ENCODE results near the gene CBX3.
"Not testable (repeated sequence)": the region's sequence is repeated elsewhere in the genome, so short reads cannot be mapped to it uniquely, and the experiment has no call there.

Gene CBX3

GRCh38 chr7:26171601-26172000 lies 29.9 kb upstream of the CBX3 start:
- no peak for DNase-seq

GRCh38 chr7:26172048-26172447 lies 29.5 kb upstream of the CBX3 start:
- no peak for DNase-seq

GRCh38 chr7:26175903-26176302 lies 25.6 kb upstream of the CBX3 start:
- DNase-seq: not testable (repeated sequence)

GRCh38 chr7:26176696-26177095 lies 24.8 kb upstream of the CBX3 start:
- not testable (repeated sequence) for DNase-seq

- not testable (repeated sequence) for DNase-seq
Observed at GRCh38 chr7:26177269-26177668, 24.3 kb upstream of the CBX3 start.

GRCh38 chr7:26178272-26178960 lies 23.1 kb upstream of the CBX3 start:
- DNase-seq: no peak

- DNase-seq: no peak
Observed at GRCh38 chr7:26179422-26179821, 22.1 kb upstream of the CBX3 start.

- DNase-seq: no peak
Observed at GRCh38 chr7:26179826-26180497, 21.6 kb upstream of the CBX3 start.

GRCh38 chr7:26180792-26181198 lies 20.8 kb upstream of the CBX3 start:
- DNase-seq: no peak

- DNase-seq: no peak
Observed at GRCh38 chr7:26181474-26182227, 19.9 kb upstream of the CBX3 start.

- no peak for DNase-seq
Observed at GRCh38 chr7:26182283-26182682, 19.3 kb upstream of the CBX3 start.

GRCh38 chr7:26182706-26183105 lies 18.8 kb upstream of the CBX3 start:
- DNase-seq: no peak

GRCh38 chr7:26183545-26184280 lies 17.8 kb upstream of the CBX3 start:
- DNase-seq: no peak

GRCh38 chr7:26184281-26185101 lies 17.1 kb upstream of the CBX3 start:
- DNase-seq: not testable (repeated sequence)

GRCh38 chr7:26185131-26185843 lies 16.3 kb upstream of the CBX3 start:
- no peak for DNase-seq

GRCh38 chr7:26185844-26186180 lies 15.7 kb upstream of the CBX3 start:
- DNase-seq: no peak

- DNase-seq: no peak
Observed at GRCh38 chr7:26186364-26187311, 14.9 kb upstream of the CBX3 start.

GRCh38 chr7:26187380-26188205 lies 14.0 kb upstream of the CBX3 start:
- DNase-seq: no peak

GRCh38 chr7:26188206-26188956 lies 13.2 kb upstream of the CBX3 start:
- DNase-seq: no peak

Data from COR-L47 (cell line).